ENCODE data around the gene YWHAE.

The YWHAE gene

GRCh38 chr17:1414001-1414574 is 14.1 kb upstream of the YWHAE start:
- Histone ChIP-seq H3K9me3 (ENCODE audit: insufficient read depth, low read length) (no peaks in the 10 kb centered on the region), H3K4me2 (ENCODE audit: low read depth, low read length, poor library complexity, severe bottlenecking) (no peak overlapping the region), H3K79me2 (ENCODE audit: insufficient read depth, low read length) (no peaks in the 10 kb centered on the region)

GRCh38 chr17:1413281-1413791 is 13.3 kb upstream of the YWHAE start:
- no peaks in the 10 kb centered on the region for H4K20me1 ChIP-seq (ENCODE audit: low read depth, low read length)
- no peaks in the 10 kb centered on the region for H3K79me2 ChIP-seq (ENCODE audit: insufficient read depth, low read length)
- no peak overlapping the region for H3K4me2 ChIP-seq (ENCODE audit: low read depth, low read length, poor library complexity, severe bottlenecking)
- H3K9ac ChIP-seq (ENCODE audit: low read length), result no peak overlapping the region
- H3K9me3 ChIP-seq (ENCODE audit: insufficient read depth, low read length), result no peaks in the 10 kb centered on the region
- no peaks in the 10 kb centered on the region for H3K36me3 ChIP-seq (ENCODE audit: low read length)
- H3F3A ChIP-seq (ENCODE audit: insufficient read depth), result no peaks in the 10 kb centered on the region
- no peak overlapping the region for H3K4me3 ChIP-seq (ENCODE audit: insufficient read depth, low read length, poor library complexity, severe bottlenecking)
- H3K9me2 ChIP-seq (replicated peaks; ENCODE audit: insufficient read depth, low read length), result no peaks in the 10 kb centered on the region
- H3K27me3 ChIP-seq (ENCODE audit: low read length), result no peaks in the 10 kb centered on the region
- no peak for TF ChIP-seq CTCF (IDR thresholded peaks at IDR 0.05; ENCODE audit: insufficient read depth, low read length, poor library complexity, severe bottlenecking)
- TF ChIP-seq EZH2phosphoT487 (conservative IDR thresholded peaks at IDR 0.05; ENCODE audit: low read length), result no peak
- H2AFZ ChIP-seq (ENCODE audit: low read depth, low read length, severe bottlenecking), result no peak overlapping the region
- H3K27ac ChIP-seq (ENCODE audit: low read depth, low read length), result no peak overlapping the region

More at GRCh38 chr17:1414001-1414574, 14.1 kb upstream of the YWHAE start:
- no peaks in the 10 kb centered on the region for H3F3A ChIP-seq (ENCODE audit: insufficient read depth)
- TF ChIP-seq EZH2phosphoT487 (conservative IDR thresholded peaks at IDR 0.05; ENCODE audit: low read length) (no peak), CTCF (IDR thresholded peaks at IDR 0.05; ENCODE audit: insufficient read depth, low read length, poor library complexity, severe bottlenecking) (no peak)
- H3K9me2 ChIP-seq (replicated peaks; ENCODE audit: insufficient read depth, low read length), result no peaks in the 10 kb centered on the region
- H3K9ac ChIP-seq (ENCODE audit: low read length), result no peak overlapping the region
- no peaks in the 10 kb centered on the region for H4K20me1 ChIP-seq (ENCODE audit: low read depth, low read length)
- H3K36me3 ChIP-seq (ENCODE audit: low read length), result no peaks in the 10 kb centered on the region
- H3K27me3 ChIP-seq (ENCODE audit: low read length), result no peaks in the 10 kb centered on the region
- H3K27ac ChIP-seq (ENCODE audit: low read depth, low read length), result no peak overlapping the region
- no peak overlapping the region for H2AFZ ChIP-seq (ENCODE audit: low read depth, low read length, severe bottlenecking)
- no peak overlapping the region for H3K4me3 ChIP-seq (ENCODE audit: insufficient read depth, low read length, poor library complexity, severe bottlenecking)

- no peaks in the 10 kb centered on the region for H3K9me2 ChIP-seq (replicated peaks; ENCODE audit: insufficient read depth, low read length)
- TF ChIP-seq CTCF (IDR thresholded peaks at IDR 0.05; ENCODE audit: insufficient read depth, low read length, poor library complexity, severe bottlenecking) (no peak), EZH2phosphoT487 (conservative IDR thresholded peaks at IDR 0.05; ENCODE audit: low read length) (no peak)
Measured at GRCh38 chr17:1412185-1413110, 12.4 kb upstream of the YWHAE start.

More at GRCh38 chr17:1412185-1413110, 12.4 kb upstream of the YWHAE start:
- H2AFZ ChIP-seq (ENCODE audit: low read depth, low read length, severe bottlenecking), result no peak overlapping the region
- no peaks in the 10 kb centered on the region for H3K9me3 ChIP-seq (ENCODE audit: insufficient read depth, low read length)
- no peak overlapping the region for H3K4me2 ChIP-seq (ENCODE audit: low read depth, low read length, poor library complexity, severe bottlenecking)
- no peaks in the 10 kb centered on the region for H3K79me2 ChIP-seq (ENCODE audit: insufficient read depth, low read length)
- H3K27ac ChIP-seq (ENCODE audit: low read depth, low read length), result no peak overlapping the region
- H3F3A ChIP-seq (ENCODE audit: insufficient read depth), result no peaks in the 10 kb centered on the region
- H3K36me3 ChIP-seq (ENCODE audit: low read length), result no peaks in the 10 kb centered on the region
- no peaks in the 10 kb centered on the region for H4K20me1 ChIP-seq (ENCODE audit: low read depth, low read length)
- H3K9ac ChIP-seq (ENCODE audit: low read length), result no peak overlapping the region
- H3K27me3 ChIP-seq (ENCODE audit: low read length), result no peaks in the 10 kb centered on the region
- no peak overlapping the region for H3K4me3 ChIP-seq (ENCODE audit: insufficient read depth, low read length, poor library complexity, severe bottlenecking)
